Measurements from ENCODE around the gene ADAMTS4.

Gene ADAMTS4

DNA sequence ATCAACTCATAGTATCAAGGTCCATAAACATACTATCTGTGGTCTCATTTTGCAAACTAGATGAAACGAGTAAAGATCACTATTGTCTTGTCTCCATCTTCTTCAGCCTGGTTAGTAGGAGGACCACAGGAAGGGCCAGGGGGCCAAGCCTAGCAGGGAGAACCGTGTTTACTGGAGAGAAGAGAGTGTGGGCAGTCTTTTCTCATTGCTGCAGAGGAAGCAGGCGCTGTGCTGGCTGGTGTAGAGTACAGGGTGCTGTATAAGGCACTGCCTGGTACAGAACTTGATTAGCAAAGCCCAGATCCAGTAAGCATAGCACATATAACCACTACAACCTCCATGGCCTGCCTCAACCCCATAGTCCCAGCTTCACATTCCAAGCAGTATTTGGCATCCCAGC is 11.5 kb downstream of the ADAMTS4 start:
- Histone ChIP-seq H3K9ac (no peak overlapping the region), H3K4me3 (IDR thresholded peaks at IDR 0.05; ENCODE audit: insufficient read depth, low read depth, low read length) (no peak overlapping the region), H4K20me1 (ENCODE audit: insufficient read depth) (no peaks in the 10 kb centered on the region), H3K79me2 (ENCODE audit: insufficient read depth, low read depth) (no peaks in the 10 kb centered on the region), H3K36me3 (ENCODE audit: insufficient read depth) (no peaks in the 10 kb centered on the region), H2AFZ (ENCODE audit: low read depth) (no peak overlapping the region), H3K4me1 (ENCODE audit: low read depth, poor library complexity, severe bottlenecking) (peaks cover 57% of the 10 kb centered on the region), H3K27me3 (ENCODE audit: insufficient read depth, low read depth) (no peaks in the 10 kb centered on the region), H3K27ac (no peak overlapping the region), H3K4me2 (no peak overlapping the region)
- TF ChIP-seq, protein P1, sequence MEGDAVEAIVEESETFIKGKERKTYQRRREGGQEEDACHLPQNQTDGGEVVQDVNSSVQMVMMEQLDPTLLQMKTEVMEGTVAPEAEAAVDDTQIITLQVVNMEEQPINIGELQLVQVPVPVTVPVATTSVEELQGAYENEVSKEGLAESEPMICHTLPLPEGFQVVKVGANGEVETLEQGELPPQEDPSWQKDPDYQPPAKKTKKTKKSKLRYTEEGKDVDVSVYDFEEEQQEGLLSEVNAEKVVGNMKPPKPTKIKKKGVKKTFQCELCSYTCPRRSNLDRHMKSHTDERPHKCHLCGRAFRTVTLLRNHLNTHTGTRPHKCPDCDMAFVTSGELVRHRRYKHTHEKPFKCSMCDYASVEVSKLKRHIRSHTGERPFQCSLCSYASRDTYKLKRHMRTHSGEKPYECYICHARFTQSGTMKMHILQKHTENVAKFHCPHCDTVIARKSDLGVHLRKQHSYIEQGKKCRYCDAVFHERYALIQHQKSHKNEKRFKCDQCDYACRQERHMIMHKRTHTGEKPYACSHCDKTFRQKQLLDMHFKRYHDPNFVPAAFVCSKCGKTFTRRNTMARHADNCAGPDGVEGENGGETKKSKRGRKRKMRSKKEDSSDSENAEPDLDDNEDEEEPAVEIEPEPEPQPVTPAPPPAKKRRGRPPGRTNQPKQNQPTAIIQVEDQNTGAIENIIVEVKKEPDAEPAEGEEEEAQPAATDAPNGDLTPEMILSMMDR (conservative IDR thresholded peaks at IDR 0.05; ENCODE audit: low read depth, low read length): no peak

DNA sequence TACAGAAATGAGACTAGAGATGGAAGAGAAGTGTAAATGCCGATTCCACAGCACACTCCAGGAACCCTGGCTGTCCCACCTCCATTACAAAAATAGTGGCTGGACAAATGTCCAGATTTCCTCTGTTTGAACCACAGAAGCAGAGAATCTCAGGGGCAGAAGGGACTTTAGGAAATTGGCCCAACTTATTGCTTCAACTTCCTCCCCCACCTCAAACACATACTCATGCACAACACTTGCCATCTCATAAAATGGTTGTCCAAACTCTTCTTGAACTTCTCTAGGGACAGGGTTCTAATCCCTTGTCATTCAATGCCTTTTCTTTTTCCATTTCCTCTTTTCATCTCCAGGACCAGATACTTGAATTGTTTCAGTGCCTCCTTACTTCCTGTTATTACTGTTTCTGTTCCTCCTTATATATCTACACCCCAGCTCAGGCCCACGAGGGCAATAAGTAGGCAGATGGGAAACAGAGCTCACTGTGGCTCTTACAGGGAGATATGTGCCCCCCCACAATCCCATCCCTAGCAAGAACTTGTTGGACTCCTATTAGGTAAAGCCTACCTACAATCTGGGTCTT is 13.0 kb downstream of the ADAMTS4 start:
- peaks cover 66% of the 10 kb centered on the region for H3K4me1 ChIP-seq (ENCODE audit: low read depth, poor library complexity, severe bottlenecking)
- H3K4me3 ChIP-seq (IDR thresholded peaks at IDR 0.05; ENCODE audit: insufficient read depth, low read depth, low read length): peak overlapping the region; percentile 72
- H3K4me2 ChIP-seq: peak overlapping the region; percentile 59

DNA sequence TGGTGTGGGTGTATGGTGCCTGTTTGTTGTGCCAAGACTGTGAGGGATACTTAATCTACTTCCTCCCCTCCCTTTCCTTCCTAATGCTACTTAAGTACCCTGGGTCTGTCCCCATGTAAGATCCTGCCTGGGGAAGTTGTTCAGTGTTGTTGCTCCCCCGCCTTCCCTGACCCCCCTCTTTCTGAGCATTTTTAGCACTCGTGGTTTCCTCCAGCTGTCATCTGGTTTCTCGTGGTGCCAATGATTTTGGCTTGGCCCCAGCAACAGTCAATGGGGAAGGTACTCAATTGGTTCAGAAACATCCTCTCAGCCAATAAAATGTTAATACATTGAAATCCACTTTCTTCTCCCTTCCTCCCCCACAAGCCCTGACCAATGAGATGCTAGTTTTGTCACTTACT is 13.6 kb downstream of the ADAMTS4 start:
- peaks cover 71% of the 10 kb centered on the region for H3K4me1 ChIP-seq (ENCODE audit: low read depth, poor library complexity, severe bottlenecking)
- H3K4me3 ChIP-seq (IDR thresholded peaks at IDR 0.05; ENCODE audit: insufficient read depth, low read depth, low read length): peak overlapping the region; percentile 72
- TF ChIP-seq, protein P1 (conservative IDR thresholded peaks at IDR 0.05; ENCODE audit: low read depth, low read length): no peak
- no peaks in the 10 kb centered on the region for H3K27me3 ChIP-seq (ENCODE audit: insufficient read depth, low read depth)
- peak overlapping the region; percentile 59 for H3K4me2 ChIP-seq
- H3K27ac ChIP-seq: peak overlapping the region; percentile 62
- no peaks in the 10 kb centered on the region for H4K20me1 ChIP-seq (ENCODE audit: insufficient read depth)
- no peaks in the 10 kb centered on the region for H3K79me2 ChIP-seq (ENCODE audit: insufficient read depth, low read depth)
- no peaks in the 10 kb centered on the region for H3K36me3 ChIP-seq (ENCODE audit: insufficient read depth)
- peak overlapping the region; percentile 5; the same call in 1 of the 2 replicates for H3K9ac ChIP-seq
- H2AFZ ChIP-seq (ENCODE audit: low read depth): peak overlapping the region; percentile 72

More for the DNA sequence above, 13.0 kb downstream of the ADAMTS4 start:
- no peaks in the 10 kb centered on the region for H3K79me2 ChIP-seq (ENCODE audit: insufficient read depth, low read depth)
- H2AFZ ChIP-seq (ENCODE audit: low read depth): peak overlapping the region; percentile 72
- no peaks in the 10 kb centered on the region for H3K36me3 ChIP-seq (ENCODE audit: insufficient read depth)
- peak overlapping the region; percentile 5; the same call in 1 of the 2 replicates for H3K9ac ChIP-seq
- peak overlapping the region; percentile 62 for H3K27ac ChIP-seq
- TF ChIP-seq, protein P1 (conservative IDR thresholded peaks at IDR 0.05; ENCODE audit: low read depth, low read length): no peak
- H4K20me1 ChIP-seq (ENCODE audit: insufficient read depth): no peaks in the 10 kb centered on the region
- H3K27me3 ChIP-seq (ENCODE audit: insufficient read depth, low read depth): no peaks in the 10 kb centered on the region

DNA sequence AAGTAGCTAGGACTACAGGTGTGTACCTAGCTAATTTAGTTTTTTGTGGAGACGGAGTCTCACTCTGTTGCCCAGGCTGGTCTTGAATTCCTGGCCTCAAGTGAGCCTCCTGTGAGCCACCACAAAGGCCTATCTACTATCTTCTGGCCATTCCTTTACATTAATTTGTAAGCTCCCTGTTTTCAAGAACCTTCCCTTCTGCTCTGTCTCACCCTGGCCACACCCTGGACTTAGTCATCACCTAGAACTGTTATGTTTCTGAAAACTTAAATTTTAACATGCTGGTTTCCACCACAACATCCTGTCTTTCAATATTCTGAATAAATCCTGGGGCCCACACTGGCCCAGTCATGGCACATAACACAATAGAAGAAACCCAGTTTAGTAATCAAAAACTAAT is 16.6 kb downstream of the ADAMTS4 start:
- Histone ChIP-seq H3K4me3 (IDR thresholded peaks at IDR 0.05; ENCODE audit: insufficient read depth, low read depth, low read length) (peak overlapping the region; percentile 86), H3K4me1 (ENCODE audit: low read depth, poor library complexity, severe bottlenecking) (peaks cover 81% of the 10 kb centered on the region), H3K36me3 (ENCODE audit: insufficient read depth) (no peaks in the 10 kb centered on the region), H2AFZ (ENCODE audit: low read depth) (peak overlapping the region; percentile 40), H3K79me2 (ENCODE audit: insufficient read depth, low read depth) (peaks cover under 1% of the 10 kb centered on the region; the same call in 1 of the 2 replicates), H4K20me1 (ENCODE audit: insufficient read depth) (no peaks in the 10 kb centered on the region), H3K4me2 (peak overlapping the region; percentile 47), H3K27me3 (ENCODE audit: insufficient read depth, low read depth) (no peaks in the 10 kb centered on the region), H3K9ac (peak overlapping the region; percentile 1; the same call in 1 of the 2 replicates), H3K27ac (peak overlapping the region; percentile 39)
- TF ChIP-seq, protein P1 (conservative IDR thresholded peaks at IDR 0.05; ENCODE audit: low read depth, low read length): no peak

All from KMS-11 (cell line).